Measurements from ENCODE around the gene PIGU.
A peak's percentile ranks its signal among the peaks of the same experiment; 100 is the strongest.
"Not testable (repeated sequence)": the region's sequence is repeated elsewhere in the genome, so short reads cannot be mapped to it uniquely, and the experiment has no call there.

Gene PIGU

GRCh38 chr20:34676642-34677373, at the start of gene PIGU:
Gene PIGU, minus strand, starts transcription at chr20:34677092. Its CDS starts 7 bp downstream, at chr20:34677085.
- peak; percentile 85 to 90 (median 89) for DNase-seq (ENCODE audit: low read depth in 3 of 3, low spot score in 1 of 3)

- DNase-seq (ENCODE audit: low read depth in 3 of 3, low spot score in 1 of 3), result no peak
These were observed 47.3 kb upstream of the PIGU start for GRCh38 chr20:34724172-34724571.

GRCh38 chr20:34722560-34722959, 45.7 kb upstream of the PIGU start:
- not testable (repeated sequence) for DNase-seq (ENCODE audit: low read depth in 3 of 3, low spot score in 1 of 3)

GRCh38 chr20:34720266-34720665, 43.4 kb upstream of the PIGU start:
- no peak for DNase-seq (ENCODE audit: low read depth in 3 of 3, low spot score in 1 of 3)

- not testable (repeated sequence) for DNase-seq (ENCODE audit: low read depth in 3 of 3, low spot score in 1 of 3)
These were observed 42.5 kb upstream of the PIGU start for GRCh38 chr20:34719242-34720017.

GRCh38 chr20:34717230-34718095, 40.6 kb upstream of the PIGU start:
- DNase-seq (ENCODE audit: low read depth in 3 of 3, low spot score in 1 of 3), result no peak

GRCh38 chr20:34716921-34717229, 40.0 kb upstream of the PIGU start:
- no peak for DNase-seq (ENCODE audit: low read depth in 3 of 3, low spot score in 1 of 3)

- no peak for DNase-seq (ENCODE audit: low read depth in 3 of 3, low spot score in 1 of 3)
These were observed 38.5 kb upstream of the PIGU start for GRCh38 chr20:34715384-34715783.

GRCh38 chr20:34713944-34714515, 37.1 kb upstream of the PIGU start:
- DNase-seq (ENCODE audit: low read depth in 3 of 3, low spot score in 1 of 3), result not testable (repeated sequence)

- no peak for DNase-seq (ENCODE audit: low read depth in 3 of 3, low spot score in 1 of 3)
These were observed 36.5 kb upstream of the PIGU start for GRCh38 chr20:34713194-34713943.

GRCh38 chr20:34712525-34713192, 35.8 kb upstream of the PIGU start:
- DNase-seq (ENCODE audit: low read depth in 3 of 3, low spot score in 1 of 3), result no peak

GRCh38 chr20:34711813-34712430, 35.0 kb upstream of the PIGU start:
- no peak for DNase-seq (ENCODE audit: low read depth in 3 of 3, low spot score in 1 of 3)

- DNase-seq (ENCODE audit: low read depth in 3 of 3, low spot score in 1 of 3), result no peak
These were observed 34.1 kb upstream of the PIGU start for GRCh38 chr20:34710861-34711574.

GRCh38 chr20:34710568-34710839, 33.6 kb upstream of the PIGU start:
- no peak for DNase-seq (ENCODE audit: low read depth in 3 of 3, low spot score in 1 of 3)

GRCh38 chr20:34709831-34710567, 33.1 kb upstream of the PIGU start:
- peak in 2 of 3 donors; percentile 21 to 58 for DNase-seq (ENCODE audit: low read depth in 3 of 3, low spot score in 1 of 3)

GRCh38 chr20:34709044-34709830, 32.3 kb upstream of the PIGU start:
- DNase-seq (ENCODE audit: low read depth in 3 of 3, low spot score in 1 of 3), result peak; percentile 38 to 72 (median 45)

- DNase-seq (ENCODE audit: low read depth in 3 of 3, low spot score in 1 of 3), result peak in 2 of 3 donors; percentile 14 to 36
These were observed 31.7 kb upstream of the PIGU start for GRCh38 chr20:34708621-34709043.

Data from stimulated activated CD4-positive, alpha-beta T cell treated with anti-CD3 and anti-CD28 coated beads, TNF-alpha, amount 100 ng/mL, for 1 hour (primary cell).